NT2/D1 (cell line): ENCODE data around the gene EEFSEC.

Source experiments
- SUZ12 ChIP-seq: IDR thresholded peaks from 2 replicates; pipeline ENCODE4 v1.6.1; 2011; ENCODE audit not compliant: insufficient read length, insufficient read depth; ENCODE audit errors: extremely low read depth
- ZNF274 ChIP-seq: IDR thresholded peaks from 2 replicates; pipeline ENCODE4 v1.6.1; 2011; ENCODE audit warnings: mild to moderate bottlenecking, low read depth, low read length

DNA sequence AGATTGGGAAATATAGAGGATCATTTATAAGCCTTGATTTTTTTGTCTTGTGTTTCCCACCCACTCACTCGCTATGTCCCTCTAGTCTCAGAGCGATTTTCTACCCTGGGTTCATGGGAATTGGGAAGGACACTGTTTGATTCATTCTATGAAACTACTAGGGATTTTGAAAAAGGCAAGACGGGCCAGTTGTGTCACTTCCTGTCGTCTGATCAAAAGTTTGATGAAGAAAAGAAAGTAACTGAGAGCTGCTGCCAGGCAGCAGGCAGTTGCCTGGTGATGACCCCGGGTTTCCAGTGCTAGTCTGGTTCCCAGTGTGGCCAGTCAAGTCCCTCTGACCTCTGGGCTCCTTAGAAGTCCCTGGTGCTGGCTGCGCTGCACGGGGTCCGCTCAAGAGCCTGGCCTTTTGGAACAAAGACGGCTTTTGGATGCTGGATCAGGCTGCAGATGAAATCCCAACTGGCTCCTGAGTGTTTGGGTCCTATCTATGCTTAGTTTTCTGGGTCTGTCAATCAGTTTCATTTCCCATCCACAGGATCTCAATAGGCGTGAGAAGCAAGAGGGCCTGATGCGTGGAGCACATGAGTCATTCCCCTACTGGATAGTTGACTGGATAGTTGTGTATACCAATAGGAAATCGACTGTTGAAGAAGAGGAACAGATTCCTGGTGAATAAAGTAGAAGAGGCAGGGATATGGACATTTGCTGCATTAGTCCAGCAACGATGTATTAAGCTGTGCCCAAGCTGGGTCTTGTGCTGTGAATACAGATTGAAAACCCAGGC lies 89.7 kb downstream of the EEFSEC start:
- TF ChIP-seq SUZ12 (no peak), ZNF274 (no peak)
